Measurements from ENCODE around the gene COTL1. TPM values are rescaled to one million over a fixed set of nuclear protein-coding genes. Genes with fewer than 3 reads are reported as not detected.
"Not testable (repeated sequence)": the region's sequence is repeated elsewhere in the genome, so short reads cannot be mapped to it uniquely, and the experiment has no call there.

Gene COTL1
- total RNA-seq, 2 experiments from 2014 or later: 664 to 677 TPM

GRCh38 chr16:84638231-84638806 is 20.4 kb upstream of the COTL1 start:
- H3K27ac Mint-ChIP-seq: no peak overlapping the region
- DNase-seq: no peak
- peaks cover 31% of the 10 kb centered on the region for H3K4me1 Mint-ChIP-seq (ENCODE audit: low read depth)
- H3K4me3 Mint-ChIP-seq: no peak overlapping the region
- intact Hi-C loops (cut with micrococcal nuclease): no loop called here
- TF ChIP-seq, protein P1, sequence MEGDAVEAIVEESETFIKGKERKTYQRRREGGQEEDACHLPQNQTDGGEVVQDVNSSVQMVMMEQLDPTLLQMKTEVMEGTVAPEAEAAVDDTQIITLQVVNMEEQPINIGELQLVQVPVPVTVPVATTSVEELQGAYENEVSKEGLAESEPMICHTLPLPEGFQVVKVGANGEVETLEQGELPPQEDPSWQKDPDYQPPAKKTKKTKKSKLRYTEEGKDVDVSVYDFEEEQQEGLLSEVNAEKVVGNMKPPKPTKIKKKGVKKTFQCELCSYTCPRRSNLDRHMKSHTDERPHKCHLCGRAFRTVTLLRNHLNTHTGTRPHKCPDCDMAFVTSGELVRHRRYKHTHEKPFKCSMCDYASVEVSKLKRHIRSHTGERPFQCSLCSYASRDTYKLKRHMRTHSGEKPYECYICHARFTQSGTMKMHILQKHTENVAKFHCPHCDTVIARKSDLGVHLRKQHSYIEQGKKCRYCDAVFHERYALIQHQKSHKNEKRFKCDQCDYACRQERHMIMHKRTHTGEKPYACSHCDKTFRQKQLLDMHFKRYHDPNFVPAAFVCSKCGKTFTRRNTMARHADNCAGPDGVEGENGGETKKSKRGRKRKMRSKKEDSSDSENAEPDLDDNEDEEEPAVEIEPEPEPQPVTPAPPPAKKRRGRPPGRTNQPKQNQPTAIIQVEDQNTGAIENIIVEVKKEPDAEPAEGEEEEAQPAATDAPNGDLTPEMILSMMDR (IDR thresholded peaks at IDR 0.05): no peak
- peaks cover 4% of the 10 kb centered on the region for H3K9me3 Mint-ChIP-seq
- no peak for ATAC-seq
- no peaks in the 10 kb centered on the region for H3K36me3 Mint-ChIP-seq (ENCODE audit: low read depth)
- POLR2A ChIA-PET: interaction anchor here (0.8 kb wide), 1 partner anchor 16 kb away, joined by 3 read pairs; no protein-coding TSS in a partner anchor
- CTCF ChIA-PET: interaction anchor here (0.6 to 2.4 kb wide), 6 partner anchors 16 to 148 kb away, joined by 3 to 10 read pairs (median 3); no protein-coding TSS in a partner anchor
- H3K27me3 Mint-ChIP-seq: no peaks in the 10 kb centered on the region

DNA sequence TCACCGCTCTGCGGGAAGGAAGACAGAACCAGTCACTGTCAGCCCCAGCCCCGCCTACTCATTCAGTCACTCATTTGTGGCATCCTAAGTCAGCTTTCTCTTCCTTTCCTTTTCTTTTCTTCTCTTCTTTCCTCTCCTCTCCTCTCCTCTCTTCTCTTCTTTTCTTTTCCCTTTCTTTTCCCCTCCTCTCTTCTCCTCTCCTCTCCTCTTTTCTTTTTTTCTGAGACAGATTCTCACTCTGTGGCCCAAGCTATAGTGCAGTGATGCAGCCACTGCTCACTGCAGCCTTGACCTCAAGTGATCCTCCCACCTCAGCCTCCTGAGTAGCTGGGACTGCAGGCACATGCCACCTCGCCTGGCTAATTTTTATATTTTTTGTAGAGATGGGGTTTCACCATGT is 19.8 kb upstream of the COTL1 start:
- Mint-ChIP-seq H3K27me3 (no peaks in the 10 kb centered on the region), H3K36me3 (ENCODE audit: low read depth) (no peaks in the 10 kb centered on the region), H3K27ac (no peak overlapping the region), H3K9me3 (peaks cover 4% of the 10 kb centered on the region), H3K4me3 (no peak overlapping the region), H3K4me1 (ENCODE audit: low read depth) (peaks cover 31% of the 10 kb centered on the region)
- ATAC-seq (no peak), DNase-seq (no peak)
- intact Hi-C loops (cut with micrococcal nuclease): no loop called here
- TF ChIP-seq, protein P1 (IDR thresholded peaks at IDR 0.05): no peak
- CTCF ChIA-PET: interaction anchor here (0.7 to 2.4 kb wide), 4 partner anchors 15 to 100 kb away, joined by 3 to 10 read pairs (median 4); no protein-coding TSS in a partner anchor
- POLR2A ChIA-PET: interaction anchor here (0.8 kb wide), 1 partner anchor 16 kb away, joined by 3 read pairs; no protein-coding TSS in a partner anchor

DNA sequence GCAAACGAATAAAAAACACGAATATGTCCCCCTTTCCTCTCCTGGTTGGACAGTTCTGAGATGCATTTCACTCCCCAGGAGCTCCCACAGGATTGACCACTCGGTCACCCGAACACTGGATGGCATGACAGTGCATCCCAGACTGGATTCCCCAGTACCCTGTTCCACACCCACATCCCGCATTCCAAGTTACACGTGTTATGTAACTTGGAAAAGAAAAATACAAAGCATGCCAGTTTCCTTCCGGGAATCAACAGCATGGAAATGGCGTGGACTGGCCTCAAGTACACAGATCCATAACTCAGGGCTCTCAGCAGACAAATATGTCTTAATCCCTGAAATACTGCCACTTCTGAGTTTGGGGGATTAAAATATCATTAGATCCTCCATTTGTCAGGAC is 17.8 kb upstream of the COTL1 start:
- ATAC-seq: no peak
- Mint-ChIP-seq H3K36me3 (ENCODE audit: low read depth) (no peaks in the 10 kb centered on the region), H3K4me3 (no peak overlapping the region), H3K9me3 (peaks cover 4% of the 10 kb centered on the region), H3K27me3 (no peaks in the 10 kb centered on the region), H3K4me1 (ENCODE audit: low read depth) (peaks cover 34% of the 10 kb centered on the region), H3K27ac (no peak overlapping the region)
- ChIA-PET POLR2A (no interaction called here), CTCF (interaction anchor here (1.3 to 1.4 kb wide), 2 partner anchors 13 to 90 kb away, joined by 4 to 5 read pairs; no protein-coding TSS in a partner anchor)
- DNase-seq: no peak
- TF ChIP-seq, protein P1 (IDR thresholded peaks at IDR 0.05): no peak
- intact Hi-C loops (cut with micrococcal nuclease): no loop called here

DNA sequence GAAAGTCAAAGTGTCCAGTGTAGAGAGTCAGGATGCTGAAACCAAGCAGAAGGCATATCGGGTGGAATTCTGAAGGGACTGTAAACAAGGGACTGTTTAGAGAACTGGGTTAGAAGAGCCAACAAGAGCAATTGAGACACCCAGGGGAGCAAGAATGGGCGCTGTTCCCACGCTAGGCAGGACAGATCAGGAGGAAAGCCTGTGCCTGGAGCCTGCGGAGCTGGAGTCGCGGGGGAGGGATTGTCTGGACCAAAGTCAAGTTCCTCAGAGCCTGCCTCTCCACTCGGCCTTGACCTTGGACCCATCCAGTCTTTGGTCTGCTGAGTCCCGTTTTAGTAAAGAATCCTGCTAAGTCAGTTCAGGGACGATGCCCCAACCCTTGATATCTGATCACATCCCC is 15.7 kb upstream of the COTL1 start:
- TF ChIP-seq, protein P1 (IDR thresholded peaks at IDR 0.05): no peak
- ATAC-seq (no peak), DNase-seq (no peak)
- H3K4me3 Mint-ChIP-seq: no peak overlapping the region
- peaks cover 2% of the 10 kb centered on the region for H3K27me3 Mint-ChIP-seq
- H3K4me1 Mint-ChIP-seq (ENCODE audit: low read depth): peaks cover 31% of the 10 kb centered on the region
- ChIA-PET POLR2A (interaction anchor here (1.1 kb wide), 1 partner anchor 17 kb away, joined by 3 read pairs; no protein-coding TSS in a partner anchor), CTCF (interaction anchor here (2.0 kb wide), 2 partner anchors 11 to 39 kb away, joined by 6 to 8 read pairs; no protein-coding TSS in a partner anchor)
- no peaks in the 10 kb centered on the region for H3K36me3 Mint-ChIP-seq (ENCODE audit: low read depth)
- intact Hi-C loops (cut with micrococcal nuclease): no loop called here
- H3K27ac Mint-ChIP-seq: no peak overlapping the region
- H3K9me3 Mint-ChIP-seq: no peaks in the 10 kb centered on the region

DNA sequence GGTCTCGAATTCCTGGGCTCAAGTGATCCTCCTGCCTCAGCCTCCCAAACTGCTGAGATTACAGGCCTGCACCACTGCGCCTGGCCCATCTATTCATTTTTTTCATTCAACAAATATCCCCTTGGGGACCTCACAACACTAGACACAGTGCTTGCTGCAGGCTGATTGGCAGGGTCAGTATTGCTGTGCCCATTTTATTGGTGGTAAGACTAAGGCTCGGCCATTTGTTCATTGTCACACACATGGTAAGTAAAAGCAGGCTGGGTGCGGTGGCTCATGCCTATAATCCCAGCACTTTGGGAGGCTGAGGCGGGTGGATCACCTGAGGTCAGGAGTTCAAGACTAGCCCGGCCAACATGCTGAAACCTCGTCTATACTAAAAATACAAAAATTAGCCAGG is 15.0 kb upstream of the COTL1 start:
- H3K4me1 Mint-ChIP-seq (ENCODE audit: low read depth): peaks cover 26% of the 10 kb centered on the region

More for the DNA sequence above, 15.0 kb upstream of the COTL1 start:
- H3K4me3 Mint-ChIP-seq; H3K9me3 Mint-ChIP-seq; H3K27ac Mint-ChIP-seq; ATAC-seq; H3K27me3 Mint-ChIP-seq; intact Hi-C loops (cut with micrococcal nuclease); DNase-seq; H3K36me3 Mint-ChIP-seq (ENCODE audit: low read depth): not testable (repeated sequence)
- POLR2A ChIA-PET: interaction anchor here (1.1 kb wide), 1 partner anchor 18 kb away, joined by 3 read pairs; no protein-coding TSS in a partner anchor
- CTCF ChIA-PET: interaction anchor here (2.0 kb wide), 2 partner anchors 10 to 40 kb away, joined by 6 to 8 read pairs; no protein-coding TSS in a partner anchor
